ENCODE measurements around the gene LHFPL2.

The LHFPL2 gene

GRCh38 chr5:78565395-78565794 is 83.2 kb downstream of the LHFPL2 start:
- Histone ChIP-seq H3K4me1 (ENCODE audit: control insufficient read depth in 1 of 2, insufficient read depth in 2 of 2, low read length in 2 of 2) (peaks cover 6 to 14% of the 10 kb centered on the region in 2 donors), H3K9me3 (ENCODE audit: control insufficient read depth in 1 of 2, low read length in 2 of 2) (no peaks in the 10 kb centered on the region), H3K27ac (ENCODE audit: low read depth, low read length) (no peak overlapping the region), H3K9ac (ENCODE audit: low read depth in 1 of 2, low read length in 2 of 2) (no peak overlapping the region), H3K36me3 (ENCODE audit: control insufficient read depth in 1 of 2, insufficient read depth in 2 of 2, low read length in 2 of 2) (peaks cover 0 to 4% of the 10 kb centered on the region in 2 donors), H3K4me3 (ENCODE audit: low read depth in 1 of 2, low read length in 2 of 2) (no peak overlapping the region), H3K27me3 (ENCODE audit: control insufficient read depth in 1 of 2, insufficient read depth in 2 of 2, low read length in 2 of 2) (no peaks in the 10 kb centered on the region)

- Histone ChIP-seq H3K9ac (ENCODE audit: low read depth in 1 of 2, low read length in 2 of 2) (no peak overlapping the region), H3K4me1 (ENCODE audit: control insufficient read depth in 1 of 2, insufficient read depth in 2 of 2, low read length in 2 of 2) (peaks cover 0 to 7% of the 10 kb centered on the region in 2 donors), H3K4me3 (ENCODE audit: low read depth in 1 of 2, low read length in 2 of 2) (no peak overlapping the region), H3K27me3 (ENCODE audit: control insufficient read depth in 1 of 2, insufficient read depth in 2 of 2, low read length in 2 of 2) (no peaks in the 10 kb centered on the region), H3K9me3 (ENCODE audit: control insufficient read depth in 1 of 2, low read length in 2 of 2) (no peaks in the 10 kb centered on the region), H3K27ac (ENCODE audit: low read depth, low read length) (no peak overlapping the region), H3K36me3 (ENCODE audit: control insufficient read depth in 1 of 2, insufficient read depth in 2 of 2, low read length in 2 of 2) (peaks cover 0 to 4% of the 10 kb centered on the region in 2 donors)
Observed at GRCh38 chr5:78563621-78564020, 85.0 kb downstream of the LHFPL2 start.

- no peaks in the 10 kb centered on the region for H3K27me3 ChIP-seq (ENCODE audit: control insufficient read depth in 1 of 2, insufficient read depth in 2 of 2, low read length in 2 of 2)
- no peaks in the 10 kb centered on the region for H3K9me3 ChIP-seq (ENCODE audit: control insufficient read depth in 1 of 2, low read length in 2 of 2)
- H3K27ac ChIP-seq (ENCODE audit: low read depth, low read length), result no peak overlapping the region
- H3K4me3 ChIP-seq (ENCODE audit: low read depth in 1 of 2, low read length in 2 of 2), result no peak overlapping the region
- H3K9ac ChIP-seq (ENCODE audit: low read depth in 1 of 2, low read length in 2 of 2), result no peak overlapping the region
- peaks cover 0 to 4% of the 10 kb centered on the region in 2 donors for H3K36me3 ChIP-seq (ENCODE audit: control insufficient read depth in 1 of 2, insufficient read depth in 2 of 2, low read length in 2 of 2)
- peaks cover 0 to 7% of the 10 kb centered on the region in 2 donors for H3K4me1 ChIP-seq (ENCODE audit: control insufficient read depth in 1 of 2, insufficient read depth in 2 of 2, low read length in 2 of 2)
Observed at GRCh38 chr5:78562714-78563330, 85.8 kb downstream of the LHFPL2 start.

GRCh38 chr5:78562001-78562400 is 86.6 kb downstream of the LHFPL2 start:
- no peak overlapping the region for H3K9ac ChIP-seq (ENCODE audit: low read depth in 1 of 2, low read length in 2 of 2)
- no peak overlapping the region for H3K4me3 ChIP-seq (ENCODE audit: low read depth in 1 of 2, low read length in 2 of 2)
- peaks cover 0 to 6% of the 10 kb centered on the region in 2 donors for H3K4me1 ChIP-seq (ENCODE audit: control insufficient read depth in 1 of 2, insufficient read depth in 2 of 2, low read length in 2 of 2)
- peaks cover 0 to 4% of the 10 kb centered on the region in 2 donors for H3K36me3 ChIP-seq (ENCODE audit: control insufficient read depth in 1 of 2, insufficient read depth in 2 of 2, low read length in 2 of 2)
- no peak overlapping the region for H3K27ac ChIP-seq (ENCODE audit: low read depth, low read length)
- no peaks in the 10 kb centered on the region for H3K27me3 ChIP-seq (ENCODE audit: control insufficient read depth in 1 of 2, insufficient read depth in 2 of 2, low read length in 2 of 2)
- no peaks in the 10 kb centered on the region for H3K9me3 ChIP-seq (ENCODE audit: control insufficient read depth in 1 of 2, low read length in 2 of 2)

GRCh38 chr5:78561261-78561660 is 87.3 kb downstream of the LHFPL2 start:
- H3K9me3 ChIP-seq (ENCODE audit: control insufficient read depth in 1 of 2, low read length in 2 of 2), result no peaks in the 10 kb centered on the region
- H3K4me1 ChIP-seq (ENCODE audit: control insufficient read depth in 1 of 2, insufficient read depth in 2 of 2, low read length in 2 of 2), result no peaks in the 10 kb centered on the region
- no peak overlapping the region for H3K9ac ChIP-seq (ENCODE audit: low read depth in 1 of 2, low read length in 2 of 2)
- H3K36me3 ChIP-seq (ENCODE audit: control insufficient read depth in 1 of 2, insufficient read depth in 2 of 2, low read length in 2 of 2), result peaks cover 0 to 4% of the 10 kb centered on the region in 2 donors
- H3K4me3 ChIP-seq (ENCODE audit: low read depth in 1 of 2, low read length in 2 of 2), result no peak overlapping the region
- no peak overlapping the region for H3K27ac ChIP-seq (ENCODE audit: low read depth, low read length)
- H3K27me3 ChIP-seq (ENCODE audit: control insufficient read depth in 1 of 2, insufficient read depth in 2 of 2, low read length in 2 of 2), result no peaks in the 10 kb centered on the region

- Histone ChIP-seq H3K4me1 (ENCODE audit: control insufficient read depth in 1 of 2, insufficient read depth in 2 of 2, low read length in 2 of 2) (no peaks in the 10 kb centered on the region), H3K9ac (ENCODE audit: low read depth in 1 of 2, low read length in 2 of 2) (no peak overlapping the region), H3K27ac (ENCODE audit: low read depth, low read length) (no peak overlapping the region), H3K9me3 (ENCODE audit: control insufficient read depth in 1 of 2, low read length in 2 of 2) (no peaks in the 10 kb centered on the region), H3K27me3 (ENCODE audit: control insufficient read depth in 1 of 2, insufficient read depth in 2 of 2, low read length in 2 of 2) (no peaks in the 10 kb centered on the region), H3K36me3 (ENCODE audit: control insufficient read depth in 1 of 2, insufficient read depth in 2 of 2, low read length in 2 of 2) (peaks cover 0 to 4% of the 10 kb centered on the region in 2 donors), H3K4me3 (ENCODE audit: low read depth in 1 of 2, low read length in 2 of 2) (no peak overlapping the region)
Observed at GRCh38 chr5:78560000-78560855, 88.3 kb downstream of the LHFPL2 start.

GRCh38 chr5:78557601-78558000 is 91.0 kb downstream of the LHFPL2 start:
- Histone ChIP-seq H3K4me3 (ENCODE audit: low read depth in 1 of 2, low read length in 2 of 2) (no peak overlapping the region), H3K9ac (ENCODE audit: low read depth in 1 of 2, low read length in 2 of 2) (no peak overlapping the region), H3K36me3 (ENCODE audit: control insufficient read depth in 1 of 2, insufficient read depth in 2 of 2, low read length in 2 of 2) (no peaks in the 10 kb centered on the region), H3K4me1 (ENCODE audit: control insufficient read depth in 1 of 2, insufficient read depth in 2 of 2, low read length in 2 of 2) (no peaks in the 10 kb centered on the region), H3K9me3 (ENCODE audit: control insufficient read depth in 1 of 2, low read length in 2 of 2) (no peaks in the 10 kb centered on the region), H3K27me3 (ENCODE audit: control insufficient read depth in 1 of 2, insufficient read depth in 2 of 2, low read length in 2 of 2) (no peaks in the 10 kb centered on the region), H3K27ac (ENCODE audit: low read depth, low read length) (no peak overlapping the region)

- H3K9ac ChIP-seq (ENCODE audit: low read depth in 1 of 2, low read length in 2 of 2), result no peak overlapping the region
- no peak overlapping the region for H3K27ac ChIP-seq (ENCODE audit: low read depth, low read length)
- no peaks in the 10 kb centered on the region for H3K9me3 ChIP-seq (ENCODE audit: control insufficient read depth in 1 of 2, low read length in 2 of 2)
- no peak overlapping the region for H3K4me3 ChIP-seq (ENCODE audit: low read depth in 1 of 2, low read length in 2 of 2)
- H3K27me3 ChIP-seq (ENCODE audit: control insufficient read depth in 1 of 2, insufficient read depth in 2 of 2, low read length in 2 of 2), result no peaks in the 10 kb centered on the region
- H3K36me3 ChIP-seq (ENCODE audit: control insufficient read depth in 1 of 2, insufficient read depth in 2 of 2, low read length in 2 of 2), result no peaks in the 10 kb centered on the region
- no peaks in the 10 kb centered on the region for H3K4me1 ChIP-seq (ENCODE audit: control insufficient read depth in 1 of 2, insufficient read depth in 2 of 2, low read length in 2 of 2)
Observed at GRCh38 chr5:78555870-78556269, 92.7 kb downstream of the LHFPL2 start.

GRCh38 chr5:78554670-78555069 is 93.9 kb downstream of the LHFPL2 start:
- Histone ChIP-seq H3K36me3 (ENCODE audit: control insufficient read depth in 1 of 2, insufficient read depth in 2 of 2, low read length in 2 of 2) (no peaks in the 10 kb centered on the region), H3K27ac (ENCODE audit: low read depth, low read length) (no peak overlapping the region), H3K4me3 (ENCODE audit: low read depth in 1 of 2, low read length in 2 of 2) (no peak overlapping the region), H3K9me3 (ENCODE audit: control insufficient read depth in 1 of 2, low read length in 2 of 2) (no peaks in the 10 kb centered on the region), H3K9ac (ENCODE audit: low read depth in 1 of 2, low read length in 2 of 2) (no peak overlapping the region), H3K4me1 (ENCODE audit: control insufficient read depth in 1 of 2, insufficient read depth in 2 of 2, low read length in 2 of 2) (no peaks in the 10 kb centered on the region), H3K27me3 (ENCODE audit: control insufficient read depth in 1 of 2, insufficient read depth in 2 of 2, low read length in 2 of 2) (no peaks in the 10 kb centered on the region)

- no peak overlapping the region for H3K4me3 ChIP-seq (ENCODE audit: low read depth in 1 of 2, low read length in 2 of 2)
- no peaks in the 10 kb centered on the region for H3K27me3 ChIP-seq (ENCODE audit: control insufficient read depth in 1 of 2, insufficient read depth in 2 of 2, low read length in 2 of 2)
- no peak overlapping the region for H3K9ac ChIP-seq (ENCODE audit: low read depth in 1 of 2, low read length in 2 of 2)
- H3K27ac ChIP-seq (ENCODE audit: low read depth, low read length), result no peak overlapping the region
- H3K36me3 ChIP-seq (ENCODE audit: control insufficient read depth in 1 of 2, insufficient read depth in 2 of 2, low read length in 2 of 2), result no peaks in the 10 kb centered on the region
- no peaks in the 10 kb centered on the region for H3K4me1 ChIP-seq (ENCODE audit: control insufficient read depth in 1 of 2, insufficient read depth in 2 of 2, low read length in 2 of 2)
- H3K9me3 ChIP-seq (ENCODE audit: control insufficient read depth in 1 of 2, low read length in 2 of 2), result no peaks in the 10 kb centered on the region
Observed at GRCh38 chr5:78553580-78554353, 94.8 kb downstream of the LHFPL2 start.
